DOHH2 (cell line): ENCODE data around the gene CLINT1.
"Not testable (repeated sequence)": the region's sequence is repeated elsewhere in the genome, so short reads cannot be mapped to it uniquely, and the experiment has no call there.

Source experiments
- CTCF ChIP-seq: fragments of 200-600 bp; sonication (generic); IDR thresholded peaks from one replicate; pipeline ENCODE4 v1.5.1; 2014; ENCODE audit warnings: antibody characterized with exemption, mild to moderate bottlenecking, low read depth, low read length; ENCODE audit not compliant: poor library complexity, severe bottlenecking
- EZH2phosphoT487 ChIP-seq: fragments of 200-600 bp; sonication (generic); IDR thresholded peaks from 2 replicates; pipeline ENCODE4 v1.6.1; 2017; ENCODE audit warnings: borderline replicate concordance, mild to moderate bottlenecking, antibody characterized with exemption, low read length, moderate library complexity, mixed read lengths

- not testable (repeated sequence) for TF ChIP-seq CTCF, EZH2phosphoT487
Measured at GRCh38 chr5:157881498-157881897, 22.6 kb upstream of the CLINT1 start.
